Loucy (cell line): ENCODE measurements around the gene WWOX.

ENCODE experiments used
- H2AFZ ChIP-seq: fragments of 200-600 bp; sonication (generic); 2 replicates; pipeline ENCODE4 v1.6.0; 2016; ENCODE audit warnings: antibody characterized with exemption, mild to moderate bottlenecking, low read length, moderate library complexity
- H3F3A ChIP-seq: fragments of 200-600 bp; 2 replicates; pipeline ENCODE4 v1.6.0; 2016; ENCODE audit warnings: antibody characterized with exemption, low read depth, mild to moderate bottlenecking
- H3K27me3 ChIP-seq: fragments of 200-600 bp; sonication (generic); 2 replicates; pipeline ENCODE4 v1.6.1; 2014; ENCODE audit warnings: low read length, mild to moderate bottlenecking; ENCODE audit not compliant: insufficient read depth, poor library complexity, severe bottlenecking
- H3K36me3 ChIP-seq: fragments of 200-600 bp; sonication (generic); 2 replicates; pipeline ENCODE4 v1.6.1; 2016; ENCODE audit warnings: low read length; ENCODE audit not compliant: insufficient read depth
- H3K4me1 ChIP-seq: fragments of 200-600 bp; sonication (generic); 2 replicates; pipeline ENCODE4 v1.5.1; 2014; ENCODE audit warnings: low read length, mild to moderate bottlenecking; ENCODE audit not compliant: insufficient read depth, poor library complexity, severe bottlenecking
- H3K4me2 ChIP-seq: fragments of 200-600 bp; sonication (generic); 2 replicates; pipeline ENCODE4 v1.6.0; 2014; ENCODE audit warnings: antibody characterized with exemption, low read length, low read depth, mild to moderate bottlenecking; ENCODE audit not compliant: poor library complexity, severe bottlenecking
- H3K4me3 ChIP-seq: fragments of 200-600 bp; sonication (generic); 2 replicates; pipeline ENCODE4 v1.5.1; 2014; ENCODE audit warnings: low read length, mild to moderate bottlenecking, mixed read lengths; ENCODE audit not compliant: poor library complexity, severe bottlenecking
- H3K79me2 ChIP-seq: fragments of 200-600 bp; sonication (generic); 2 replicates; pipeline ENCODE4 v1.6.1; 2014; ENCODE audit warnings: low read length; ENCODE audit not compliant: insufficient read depth
- H3K9ac ChIP-seq: fragments of 200-600 bp; sonication (generic); 2 replicates; pipeline ENCODE4 v1.6.0; 2014; ENCODE audit warnings: mild to moderate bottlenecking, low read depth, low read length, moderate library complexity; ENCODE audit not compliant: poor library complexity, severe bottlenecking
- H3K9me2 ChIP-seq: fragments of 200-600 bp; sonication (generic); replicated peaks from 2 replicates; pipeline ENCODE4 v1.6.1; 2016; ENCODE audit warnings: low read depth, low read length, mixed read lengths
- H3K9me3 ChIP-seq: fragments of 200-600 bp; sonication (generic); 2 replicates; pipeline ENCODE4 v1.6.1; 2014; ENCODE audit warnings: mild to moderate bottlenecking, antibody characterized with exemption, low read length, low read depth; ENCODE audit not compliant: insufficient read depth
- H4K20me1 ChIP-seq: fragments of 200-600 bp; sonication (generic); 2 replicates; pipeline ENCODE4 v1.6.0; 2014; ENCODE audit warnings: antibody characterized with exemption, low read length, mild to moderate bottlenecking; ENCODE audit not compliant: insufficient read depth, poor library complexity, severe bottlenecking
- CTCF ChIP-seq: fragments of 200-600 bp; sonication (generic); conservative IDR thresholded peaks from 2 replicates; pipeline ENCODE4 v1.5.1; 2014; ENCODE audit warnings: mild to moderate bottlenecking, antibody characterized with exemption, low read length
- EZH2phosphoT487 ChIP-seq: fragments of 200-600 bp; IDR thresholded peaks from 2 replicates; pipeline ENCODE4 v1.6.1; 2018; ENCODE audit warnings: antibody characterized with exemption, mild to moderate bottlenecking, moderate library complexity, borderline replicate concordance

The WWOX gene

GRCh38 chr16:78727536-78727935, 628.1 kb downstream of the WWOX start:
- no peaks in the 10 kb centered on the region for H3K4me1 ChIP-seq
- no peaks in the 10 kb centered on the region for H3K36me3 ChIP-seq
- no peak for TF ChIP-seq CTCF
- TF ChIP-seq EZH2phosphoT487, result no peak
- H3K27me3 ChIP-seq, result no peaks in the 10 kb centered on the region
- H2AFZ ChIP-seq, result no peak overlapping the region
- H3K79me2 ChIP-seq, result no peaks in the 10 kb centered on the region
- H3F3A ChIP-seq, result no peaks in the 10 kb centered on the region
- no peaks in the 10 kb centered on the region for H3K9me2 ChIP-seq
- H4K20me1 ChIP-seq, result no peaks in the 10 kb centered on the region
- no peaks in the 10 kb centered on the region for H3K9me3 ChIP-seq
- no peak overlapping the region for H3K9ac ChIP-seq
- no peak overlapping the region for H3K4me3 ChIP-seq
- H3K4me2 ChIP-seq, result no peak overlapping the region

GRCh38 chr16:78729687-78730086, 630.2 kb downstream of the WWOX start:
- Histone ChIP-seq H3K9me3 (no peaks in the 10 kb centered on the region), H3F3A (no peaks in the 10 kb centered on the region), H3K4me1 (no peaks in the 10 kb centered on the region), H3K9ac (no peak overlapping the region), H3K79me2 (no peaks in the 10 kb centered on the region), H3K4me2 (no peak overlapping the region), H2AFZ (no peak overlapping the region), H3K9me2 (no peaks in the 10 kb centered on the region), H3K27me3 (no peaks in the 10 kb centered on the region), H4K20me1 (no peaks in the 10 kb centered on the region), H3K4me3 (no peak overlapping the region), H3K36me3 (no peaks in the 10 kb centered on the region)
- TF ChIP-seq EZH2phosphoT487 (no peak), CTCF (no peak)

- TF ChIP-seq CTCF (no peak), EZH2phosphoT487 (no peak)
- Histone ChIP-seq H3K4me3 (no peak overlapping the region), H4K20me1 (no peaks in the 10 kb centered on the region), H3K27me3 (no peaks in the 10 kb centered on the region), H2AFZ (no peak overlapping the region), H3K9me3 (no peaks in the 10 kb centered on the region), H3K9ac (no peak overlapping the region), H3K4me1 (no peaks in the 10 kb centered on the region), H3F3A (no peaks in the 10 kb centered on the region), H3K9me2 (no peaks in the 10 kb centered on the region), H3K36me3 (no peaks in the 10 kb centered on the region), H3K4me2 (no peak overlapping the region), H3K79me2 (no peaks in the 10 kb centered on the region)
Observed at GRCh38 chr16:78731785-78732184, 632.3 kb downstream of the WWOX start.
